Lower leg skin (tissue), 4 donors: Measurements from ENCODE around the gene MYL9. TPM values are rescaled to one million over a fixed set of nuclear protein-coding genes. Genes with fewer than 3 reads are reported as not detected.

Experiments used
- DNase-seq, 2 donors: peaks; one replicate each; pipeline ENCODE4 v3.0.0-alpha.2; 2019; ENCODE audit warnings: low spot score in 2 of 2
- H3K4me3 ChIP-seq: fragments of 200-600 bp; sonication (generic); 2 replicates; pipeline ENCODE4 v1.5.1; 2017; ENCODE audit warnings: mild to moderate bottlenecking, low read depth; ENCODE audit not compliant: poor library complexity, severe bottlenecking
- POLR2A ChIP-seq, 2 donors: fragments of 450-650 bp; IDR thresholded peaks; one replicate each; pipeline ENCODE4 v1.6.1; 2016 to 2017; ENCODE audit warnings: antibody characterized with exemption in 2 of 2, mild to moderate bottlenecking in 1 of 2, moderate library complexity in 1 of 2
- WGBS, 2 donors: methylation state at CpG; one replicate each; pipeline ENCODE4 v1.1.5; 2018; 5-methylcytosine and 5-hydroxymethylcytosine counted together
- intact Hi-C: fragments of 100-400 bp; cut with DNase I; formaldehyde crosslinking; loops from one replicate; pipeline ENCODE4 v1.15.0; 2023; ENCODE audit warnings: low total_unique reads
- total RNA-seq, 4 donors: library from RNA; depleted of rRNA; stranded (reverse); fragments of >200 nt; gene quantifications; one replicate each; pipeline ENCODE4 v1.1.0, GENCODE V29; 2016
- TF ChIP-seq, protein P1 (sequence below), 3 donors: fragments of 450-650 bp; IDR thresholded peaks; one replicate each; pipeline ENCODE4 v1.5.1; 2016; ENCODE audit warnings: antibody characterized with exemption in 3 of 3, mild to moderate bottlenecking in 3 of 3, moderate library complexity in 2 of 3

Gene MYL9
- total RNA-seq, 4 donors from 2014 or later, result 14.9 to 69.9 (median 36.3) TPM

DNA sequence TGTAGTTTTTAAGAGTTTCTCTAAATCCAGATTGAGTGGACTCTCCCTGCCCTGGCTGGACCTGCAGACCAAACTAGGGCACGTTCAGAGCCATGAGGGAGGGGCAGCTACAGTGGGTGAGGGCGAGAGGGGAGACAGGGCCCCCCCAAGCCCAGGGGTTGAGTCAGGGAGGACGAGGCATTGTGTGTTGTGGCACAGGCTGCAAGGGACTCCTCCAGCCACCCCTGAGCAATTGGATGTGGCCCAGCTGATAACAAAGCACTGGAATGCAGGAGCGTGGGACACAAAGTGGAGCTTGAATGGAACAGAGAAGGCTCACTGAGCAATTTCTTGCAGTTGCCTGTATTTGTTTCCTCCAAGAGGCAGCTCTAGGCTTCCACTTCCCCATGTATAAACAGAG is 43.5 kb upstream of the MYL9 start:
- no peak overlapping the region for H3K4me3 ChIP-seq
- DNase-seq, result no peak
- 72 to 79% methylated on average over 4 of the region's 4 CpGs for WGBS, 2 donors
- intact Hi-C loops, result no loop called here
- no peak for TF ChIP-seq POLR2A (IDR thresholded peaks at IDR 0.05)
- TF ChIP-seq, protein P1, sequence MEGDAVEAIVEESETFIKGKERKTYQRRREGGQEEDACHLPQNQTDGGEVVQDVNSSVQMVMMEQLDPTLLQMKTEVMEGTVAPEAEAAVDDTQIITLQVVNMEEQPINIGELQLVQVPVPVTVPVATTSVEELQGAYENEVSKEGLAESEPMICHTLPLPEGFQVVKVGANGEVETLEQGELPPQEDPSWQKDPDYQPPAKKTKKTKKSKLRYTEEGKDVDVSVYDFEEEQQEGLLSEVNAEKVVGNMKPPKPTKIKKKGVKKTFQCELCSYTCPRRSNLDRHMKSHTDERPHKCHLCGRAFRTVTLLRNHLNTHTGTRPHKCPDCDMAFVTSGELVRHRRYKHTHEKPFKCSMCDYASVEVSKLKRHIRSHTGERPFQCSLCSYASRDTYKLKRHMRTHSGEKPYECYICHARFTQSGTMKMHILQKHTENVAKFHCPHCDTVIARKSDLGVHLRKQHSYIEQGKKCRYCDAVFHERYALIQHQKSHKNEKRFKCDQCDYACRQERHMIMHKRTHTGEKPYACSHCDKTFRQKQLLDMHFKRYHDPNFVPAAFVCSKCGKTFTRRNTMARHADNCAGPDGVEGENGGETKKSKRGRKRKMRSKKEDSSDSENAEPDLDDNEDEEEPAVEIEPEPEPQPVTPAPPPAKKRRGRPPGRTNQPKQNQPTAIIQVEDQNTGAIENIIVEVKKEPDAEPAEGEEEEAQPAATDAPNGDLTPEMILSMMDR (IDR thresholded peaks at IDR 0.05), result no peak

DNA sequence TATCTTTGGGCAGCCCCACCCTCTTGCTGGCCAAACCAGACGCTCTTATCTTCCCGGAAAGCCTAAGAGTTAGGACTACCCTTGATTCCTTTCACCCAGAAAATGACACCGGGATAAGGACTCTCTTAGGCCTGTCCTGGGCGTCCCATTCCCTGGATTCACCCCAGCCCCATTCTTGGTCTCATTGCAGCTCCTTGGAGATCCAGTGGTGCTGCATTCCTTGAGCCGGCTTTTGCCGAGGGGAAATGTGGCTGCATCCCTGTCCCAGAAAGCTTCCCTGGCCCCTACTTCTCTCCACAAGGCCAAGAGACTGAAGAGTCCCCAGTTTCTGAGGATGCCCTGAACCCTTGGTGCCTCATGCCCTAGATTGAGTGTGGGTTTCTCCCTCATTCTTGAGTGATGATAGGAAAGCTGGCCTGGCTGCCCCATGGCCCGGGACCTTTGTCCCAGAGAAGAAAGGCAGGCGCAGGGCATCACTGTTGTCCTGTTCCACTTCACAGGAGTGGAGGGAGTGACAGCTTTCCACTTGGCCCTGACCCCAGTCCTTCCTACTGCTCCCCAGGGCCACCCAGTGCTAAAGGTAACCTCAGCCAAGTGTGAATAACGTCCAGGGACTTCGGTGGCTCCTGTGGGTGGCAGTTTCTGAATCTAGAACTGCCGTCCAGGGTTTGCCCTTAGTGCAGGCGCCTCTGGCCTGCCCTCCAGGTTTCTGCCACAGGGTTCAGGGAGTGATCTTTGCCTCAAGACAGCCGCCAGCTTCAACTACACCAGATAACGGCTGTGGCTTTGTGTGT is 42.7 kb upstream of the MYL9 start:
- WGBS, 2 donors, result 79 to 90% methylated on average over 14 of the region's 14 CpGs
- TF ChIP-seq, protein P1 (IDR thresholded peaks at IDR 0.05), result no peak
- no peak for TF ChIP-seq POLR2A (IDR thresholded peaks at IDR 0.05)
- no peak for DNase-seq
- H3K4me3 ChIP-seq, result no peak overlapping the region
- intact Hi-C loops, result no loop called here

GRCh38 chr20:36499211-36499610 is 42.1 kb upstream of the MYL9 start:
- no peak for DNase-seq
- H3K4me3 ChIP-seq, result no peak overlapping the region
- intact Hi-C loops, result no loop called here
- WGBS, 2 donors, result 90 to 91% methylated on average over 26 of the region's 26 CpGs
- TF ChIP-seq, protein P1 (IDR thresholded peaks at IDR 0.05), result no peak
- no peak for TF ChIP-seq POLR2A (IDR thresholded peaks at IDR 0.05)

GRCh38 chr20:36499723-36500501 is 41.4 kb upstream of the MYL9 start:
- TF ChIP-seq, protein P1 (IDR thresholded peaks at IDR 0.05), result no peak
- TF ChIP-seq POLR2A (IDR thresholded peaks at IDR 0.05), result no peak

GRCh38 chr20:36501367-36502006 is 39.8 kb upstream of the MYL9 start:
- no peak overlapping the region for H3K4me3 ChIP-seq
- intact Hi-C loops, result no loop called here
- DNase-seq, result no peak
- TF ChIP-seq, protein P1 (IDR thresholded peaks at IDR 0.05), result no peak
- TF ChIP-seq POLR2A (IDR thresholded peaks at IDR 0.05), result no peak
- WGBS, 2 donors, result 66 to 70% methylated on average over 3 of the region's 3 CpGs

More at GRCh38 chr20:36499723-36500501, 41.4 kb upstream of the MYL9 start:
- 89 to 92% methylated on average over 31 of the region's 31 CpGs for WGBS, 2 donors
- H3K4me3 ChIP-seq, result no peak overlapping the region
- intact Hi-C loops, result no loop called here
- DNase-seq, result no peak
